ENCODE measurements around the gene PCGF2.

DNA sequence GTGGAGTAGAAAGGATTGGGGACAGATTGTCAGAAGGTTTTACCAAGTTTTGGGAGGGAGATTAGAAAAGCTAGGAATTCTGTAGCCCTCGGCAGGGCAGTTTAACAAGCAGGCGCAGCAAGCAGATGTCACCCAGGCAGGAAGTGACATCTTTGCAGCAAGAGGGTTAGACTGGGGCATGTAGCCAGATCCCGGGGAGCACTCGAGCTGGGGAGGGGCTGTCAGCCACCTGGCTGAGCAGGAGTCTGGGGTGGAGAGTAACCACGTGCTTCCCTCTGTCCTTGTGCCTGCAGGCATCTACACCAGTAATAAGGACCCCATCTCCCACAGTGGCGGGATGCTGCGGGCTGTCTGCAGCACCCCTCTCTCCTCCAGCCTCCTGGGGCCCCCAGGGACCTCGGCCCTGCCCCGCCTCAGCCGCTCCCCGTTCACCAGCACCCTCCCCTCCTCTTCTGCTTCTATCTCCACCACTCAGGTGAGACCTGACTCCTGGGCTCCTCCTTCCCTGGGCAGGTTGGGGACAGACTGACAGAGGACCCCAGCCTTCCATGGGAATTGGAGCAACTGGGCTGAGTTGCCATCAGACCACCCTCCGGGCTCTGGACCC is 30.9 kb downstream of the PCGF2 start:
- TF ChIP-seq, protein P1, sequence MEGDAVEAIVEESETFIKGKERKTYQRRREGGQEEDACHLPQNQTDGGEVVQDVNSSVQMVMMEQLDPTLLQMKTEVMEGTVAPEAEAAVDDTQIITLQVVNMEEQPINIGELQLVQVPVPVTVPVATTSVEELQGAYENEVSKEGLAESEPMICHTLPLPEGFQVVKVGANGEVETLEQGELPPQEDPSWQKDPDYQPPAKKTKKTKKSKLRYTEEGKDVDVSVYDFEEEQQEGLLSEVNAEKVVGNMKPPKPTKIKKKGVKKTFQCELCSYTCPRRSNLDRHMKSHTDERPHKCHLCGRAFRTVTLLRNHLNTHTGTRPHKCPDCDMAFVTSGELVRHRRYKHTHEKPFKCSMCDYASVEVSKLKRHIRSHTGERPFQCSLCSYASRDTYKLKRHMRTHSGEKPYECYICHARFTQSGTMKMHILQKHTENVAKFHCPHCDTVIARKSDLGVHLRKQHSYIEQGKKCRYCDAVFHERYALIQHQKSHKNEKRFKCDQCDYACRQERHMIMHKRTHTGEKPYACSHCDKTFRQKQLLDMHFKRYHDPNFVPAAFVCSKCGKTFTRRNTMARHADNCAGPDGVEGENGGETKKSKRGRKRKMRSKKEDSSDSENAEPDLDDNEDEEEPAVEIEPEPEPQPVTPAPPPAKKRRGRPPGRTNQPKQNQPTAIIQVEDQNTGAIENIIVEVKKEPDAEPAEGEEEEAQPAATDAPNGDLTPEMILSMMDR (IDR thresholded peaks at IDR 0.05): no peak
- TF ChIP-seq POLR2A (IDR thresholded peaks at IDR 0.05): no peak
